ENCODE results near the gene AURKA. TPM values are rescaled to one million over a fixed set of nuclear protein-coding genes. Genes with fewer than 3 reads are reported as not detected.

The AURKA gene
- total RNA-seq, 2 experiments from 2014 or later = 91.9 to 95.4 TPM

GRCh38 chr20:56362833-56363413, 29.1 kb downstream of the AURKA start:
- POLR2A ChIA-PET = no interaction called here
- CTCF ChIA-PET = no interaction called here
- Mint-ChIP-seq H3K27me3 (peaks cover 3% of the 10 kb centered on the region), H3K27ac (no peak overlapping the region), H3K4me1 (peaks cover 13% of the 10 kb centered on the region), H3K9me3 (no peaks in the 10 kb centered on the region), H3K4me3 (no peak overlapping the region), H3K36me3 (ENCODE audit: low read depth) (no peaks in the 10 kb centered on the region)
- DNase-seq = no peak

DNA sequence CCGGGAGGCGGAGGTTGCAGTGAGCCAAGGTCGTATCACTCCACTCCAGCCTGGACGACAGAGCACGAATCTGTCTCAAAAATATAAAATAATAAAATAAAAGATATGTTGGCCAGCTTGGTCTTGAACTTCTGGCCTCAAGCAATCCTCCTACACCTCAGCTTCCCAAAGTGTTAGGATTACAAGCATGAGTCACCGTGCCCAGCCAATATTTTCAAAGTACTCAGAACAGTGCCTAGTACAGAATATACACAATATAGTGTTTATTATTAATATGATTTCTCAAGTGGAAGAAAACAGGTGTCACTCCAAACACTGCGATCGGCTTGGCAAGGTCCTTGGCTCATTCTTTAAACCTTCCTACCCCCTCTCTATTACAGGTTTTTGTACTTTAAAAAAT, 30.1 kb downstream of the AURKA start:
- H3K9me3 Mint-ChIP-seq = no peaks in the 10 kb centered on the region
- ChIA-PET CTCF (no interaction called here), POLR2A (no interaction called here)
- H3K27ac Mint-ChIP-seq = no peak overlapping the region
- H3K4me3 Mint-ChIP-seq = no peak overlapping the region
- DNase-seq = no peak
- H3K36me3 Mint-ChIP-seq (ENCODE audit: low read depth) = no peaks in the 10 kb centered on the region
- peaks cover 13% of the 10 kb centered on the region for H3K4me1 Mint-ChIP-seq
- peaks cover 5% of the 10 kb centered on the region for H3K27me3 Mint-ChIP-seq

- peaks cover 5% of the 10 kb centered on the region for H3K27me3 Mint-ChIP-seq
- H3K4me3 Mint-ChIP-seq = peak overlapping the region; percentile 5
- ChIA-PET POLR2A (interaction anchor here (1.6 kb wide), 1 partner anchor 12 kb away, joined by 5 read pairs; no protein-coding TSS in a partner anchor), CTCF (no interaction called here)
- H3K27ac Mint-ChIP-seq = no peak overlapping the region
- peaks cover 13% of the 10 kb centered on the region for H3K4me1 Mint-ChIP-seq
- no peaks in the 10 kb centered on the region for H3K9me3 Mint-ChIP-seq
- no peaks in the 10 kb centered on the region for H3K36me3 Mint-ChIP-seq (ENCODE audit: low read depth)
- DNase-seq = no peak
Measured at GRCh38 chr20:56360908-56361205, 31.2 kb downstream of the AURKA start.

- Mint-ChIP-seq H3K27me3 (peaks cover 5% of the 10 kb centered on the region), H3K36me3 (ENCODE audit: low read depth) (no peaks in the 10 kb centered on the region), H3K4me1 (peaks cover 13% of the 10 kb centered on the region), H3K4me3 (peak overlapping the region; percentile 56), H3K9me3 (no peaks in the 10 kb centered on the region), H3K27ac (no peak overlapping the region)
- POLR2A ChIA-PET = interaction anchor here (1.3 to 3.4 kb wide), 3 partner anchors 13 to 109 kb away, joined by 4 to 19 read pairs (median 5); partner anchors contain the start of genes AURKA and CSTF1
- DNase-seq = no peak
- CTCF ChIA-PET = interaction anchor here (1.9 kb wide), 1 partner anchor 112 kb away, joined by 4 read pairs; the partner anchor contains the start of gene MC3R
Measured at GRCh38 chr20:56360133-56360907, 31.7 kb downstream of the AURKA start.

DNA sequence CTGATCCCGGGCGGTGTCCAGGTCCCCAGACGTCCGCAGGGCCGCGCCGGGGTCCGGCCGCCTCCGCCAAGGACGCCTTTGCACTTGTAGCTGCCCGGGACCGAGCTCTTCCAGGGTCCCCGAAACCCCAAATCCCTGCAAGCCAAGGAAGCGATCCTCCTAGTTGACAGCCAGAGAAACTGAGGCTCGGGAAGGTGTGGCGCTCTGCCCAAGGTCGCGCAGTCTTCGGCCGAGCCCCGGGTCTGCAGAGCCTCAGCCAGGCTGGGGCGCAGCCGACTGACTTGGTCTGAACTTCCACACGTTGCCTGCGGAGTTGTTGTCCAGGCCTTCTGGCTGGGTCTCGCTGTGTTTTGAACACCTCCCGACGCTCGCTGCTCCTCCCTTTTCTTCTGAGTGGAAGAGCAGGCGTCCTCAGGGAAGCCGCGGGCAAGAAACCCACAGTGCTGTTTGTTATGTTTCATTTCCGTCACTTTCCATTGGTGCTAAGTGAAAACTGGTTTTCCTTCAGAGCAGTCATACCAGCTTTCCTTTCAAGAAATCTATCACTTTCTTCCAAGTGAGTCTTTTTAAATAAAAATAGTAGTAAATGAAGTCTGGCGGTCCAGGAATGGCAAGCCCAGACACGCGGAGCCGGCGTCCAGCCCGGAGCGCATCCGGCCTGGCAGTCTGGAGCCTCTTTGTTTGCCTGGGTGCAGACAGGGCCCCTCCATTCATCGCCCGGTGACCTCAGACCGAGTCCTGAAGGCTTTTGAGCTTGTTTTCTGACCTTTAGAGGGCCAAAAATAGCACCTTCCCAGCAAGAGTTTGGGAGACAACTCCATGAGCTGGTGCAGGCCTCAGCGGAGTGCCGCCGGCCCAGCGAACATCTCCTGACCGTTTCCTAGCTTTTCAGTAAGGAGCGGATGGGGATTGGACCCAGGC, 32.5 kb downstream of the AURKA start:
- H3K4me3 Mint-ChIP-seq = peak overlapping the region; percentile 77
- H3K4me1 Mint-ChIP-seq = peaks cover 13% of the 10 kb centered on the region
- peaks cover 5% of the 10 kb centered on the region for H3K27me3 Mint-ChIP-seq
- ChIA-PET CTCF (interaction anchor here (0.6 to 1.9 kb wide), 6 partner anchors 13 to 189 kb away, joined by 3 to 5 read pairs (median 4); partner anchors contain the start of gene MC3R), POLR2A (interaction anchor here (0.9 to 3.4 kb wide), 7 partner anchors 9 to 110 kb away, joined by 3 to 19 read pairs (median 4); partner anchors contain the start of genes AURKA and CSTF1)
- no peaks in the 10 kb centered on the region for H3K9me3 Mint-ChIP-seq
- DNase-seq = no peak
- no peak overlapping the region for H3K27ac Mint-ChIP-seq
- H3K36me3 Mint-ChIP-seq (ENCODE audit: low read depth) = no peaks in the 10 kb centered on the region

- Mint-ChIP-seq H3K36me3 (ENCODE audit: low read depth) (no peaks in the 10 kb centered on the region), H3K27me3 (peaks cover 5% of the 10 kb centered on the region), H3K9me3 (no peaks in the 10 kb centered on the region), H3K4me1 (peaks cover 13% of the 10 kb centered on the region), H3K27ac (no peak within 1 kb of the TSS), H3K4me3 (peak within 1 kb of the TSS; percentile 77)
- peak; percentile 85 for DNase-seq
- CTCF ChIA-PET = interaction anchor here (0.6 to 1.9 kb wide), 6 partner anchors 14 to 190 kb away, joined by 3 to 5 read pairs (median 4); partner anchors contain the start of gene MC3R
- POLR2A ChIA-PET = interaction anchor here (0.9 to 3.4 kb wide), 5 partner anchors 10 to 38 kb away, joined by 3 to 19 read pairs (median 4); partner anchors contain the start of genes AURKA and CSTF1
Measured at GRCh38 chr20:56358600-56359211, 33.3 kb downstream of the AURKA start, which contains the start of gene FAM210B. TSS of gene FAM210B (plus strand) at chr20:56358974. CDS start at chr20:56359006, 32 bp downstream.

DNA sequence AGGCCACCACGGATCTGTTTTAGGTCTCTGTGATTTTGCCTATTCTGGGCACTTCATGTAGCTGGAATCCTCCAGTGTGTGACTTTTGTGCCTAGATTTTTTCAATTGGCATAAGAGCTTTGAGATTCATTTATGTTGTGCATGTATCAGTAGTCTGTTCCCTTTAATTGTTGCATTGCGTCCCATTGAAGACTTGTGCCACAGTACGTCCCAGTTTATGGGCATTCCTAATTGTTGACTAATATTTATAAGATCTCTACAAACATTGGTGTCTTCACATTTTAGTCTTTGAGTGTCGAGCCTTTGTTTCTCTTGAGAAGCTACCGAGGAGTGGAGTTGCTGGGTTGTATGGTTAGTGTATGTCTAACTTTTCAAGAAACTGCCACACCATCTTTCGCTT, 33.9 kb downstream of the AURKA start:
- ChIA-PET POLR2A (interaction anchor here (1.4 to 3.4 kb wide), 2 partner anchors 34 to 37 kb away, joined by 3 to 19 read pairs; partner anchors contain the start of genes AURKA and CSTF1), CTCF (interaction anchor here (1.0 to 1.2 kb wide), 4 partner anchors 15 to 111 kb away, joined by 4 to 5 read pairs (median 4); no protein-coding TSS in a partner anchor)
- H3K9me3 Mint-ChIP-seq = no peaks in the 10 kb centered on the region
- no peaks in the 10 kb centered on the region for H3K36me3 Mint-ChIP-seq (ENCODE audit: low read depth)
- H3K27ac Mint-ChIP-seq = no peak overlapping the region
- H3K4me1 Mint-ChIP-seq = peaks cover 13% of the 10 kb centered on the region
- H3K4me3 Mint-ChIP-seq = peak overlapping the region; percentile 48
- H3K27me3 Mint-ChIP-seq = peaks cover 5% of the 10 kb centered on the region
- no peak for DNase-seq

DNA sequence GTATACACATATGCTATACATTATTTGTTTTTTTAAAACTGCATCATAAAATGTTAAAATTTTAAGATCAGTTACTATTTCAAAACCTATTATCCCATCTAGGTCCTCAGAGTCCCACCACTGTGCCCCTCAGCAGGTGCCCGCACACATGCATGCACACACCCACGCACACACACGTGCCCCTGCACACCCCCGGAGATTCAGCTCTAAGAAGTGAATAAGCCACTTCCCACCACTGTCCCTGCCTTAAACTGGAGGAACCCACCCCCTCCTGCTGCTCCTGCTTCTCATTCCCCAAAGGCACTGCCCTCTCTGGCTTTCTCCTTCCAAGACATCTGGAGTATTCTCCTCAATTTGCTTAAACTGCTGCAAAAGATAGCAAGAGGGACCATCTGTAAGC, 38.7 kb downstream of the AURKA start:
- Mint-ChIP-seq H3K4me3 (no peak overlapping the region), H3K4me1 (peaks cover 3% of the 10 kb centered on the region), H3K9me3 (no peaks in the 10 kb centered on the region), H3K36me3 (ENCODE audit: low read depth) (no peaks in the 10 kb centered on the region), H3K27ac (no peak overlapping the region), H3K27me3 (peaks cover 10% of the 10 kb centered on the region)
- no peak for DNase-seq
- POLR2A ChIA-PET = interaction anchor here (2.0 kb wide), 1 partner anchor 39 kb away, joined by 7 read pairs; the partner anchor contains the start of genes AURKA and CSTF1
- CTCF ChIA-PET = interaction anchor here (1.4 kb wide), 1 partner anchor 9 kb away, joined by 6 read pairs; no protein-coding TSS in a partner anchor

- CTCF ChIA-PET = interaction anchor here (1.4 kb wide), 1 partner anchor 8 kb away, joined by 6 read pairs; no protein-coding TSS in a partner anchor
- POLR2A ChIA-PET = interaction anchor here (2.0 kb wide), 1 partner anchor 40 kb away, joined by 7 read pairs; the partner anchor contains the start of genes AURKA and CSTF1
- H3K4me3 Mint-ChIP-seq = no peak overlapping the region
- H3K9me3 Mint-ChIP-seq = no peaks in the 10 kb centered on the region
- no peaks in the 10 kb centered on the region for H3K36me3 Mint-ChIP-seq (ENCODE audit: low read depth)
- peaks cover 10% of the 10 kb centered on the region for H3K27me3 Mint-ChIP-seq
- no peak for DNase-seq
- no peaks in the 10 kb centered on the region for H3K4me1 Mint-ChIP-seq
- no peak overlapping the region for H3K27ac Mint-ChIP-seq
Measured at GRCh38 chr20:56352345-56353055, 39.5 kb downstream of the AURKA start.

- CTCF ChIA-PET = no interaction called here
- DNase-seq = no peak
- no peak overlapping the region for H3K4me3 Mint-ChIP-seq
- H3K36me3 Mint-ChIP-seq (ENCODE audit: low read depth) = no peaks in the 10 kb centered on the region
- POLR2A ChIA-PET = no interaction called here
- H3K27ac Mint-ChIP-seq = no peak overlapping the region
- peaks cover 14% of the 10 kb centered on the region for H3K27me3 Mint-ChIP-seq
- H3K9me3 Mint-ChIP-seq = no peaks in the 10 kb centered on the region
- H3K4me1 Mint-ChIP-seq = no peaks in the 10 kb centered on the region
Measured at GRCh38 chr20:56350842-56351241, 41.2 kb downstream of the AURKA start.

GRCh38 chr20:56348746-56349145, 43.3 kb downstream of the AURKA start:
- Mint-ChIP-seq H3K9me3 (no peaks in the 10 kb centered on the region), H3K36me3 (ENCODE audit: low read depth) (no peaks in the 10 kb centered on the region), H3K27me3 (peaks cover 32% of the 10 kb centered on the region), H3K4me1 (peaks cover 3% of the 10 kb centered on the region), H3K27ac (no peak overlapping the region), H3K4me3 (no peak overlapping the region)
- ChIA-PET CTCF (no interaction called here), POLR2A (no interaction called here)
- DNase-seq = no peak

DNA sequence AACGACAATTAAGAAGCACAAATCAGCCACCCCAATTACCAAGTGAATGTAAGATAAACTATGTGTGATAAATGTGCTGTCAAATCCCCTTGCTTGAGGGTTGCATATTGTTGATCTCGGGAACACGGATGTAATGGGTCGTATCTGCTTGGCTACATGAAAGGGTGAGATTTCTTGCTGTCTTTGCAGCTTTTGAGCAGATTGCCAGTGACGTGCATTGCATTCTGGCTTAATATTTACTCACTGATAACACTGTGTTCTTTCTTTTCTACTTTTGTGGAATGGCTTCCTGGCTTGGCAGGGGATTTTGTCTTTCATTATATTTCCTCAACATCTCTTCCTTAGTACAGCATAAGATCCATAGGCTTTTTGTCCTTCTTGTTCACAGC, 43.7 kb downstream of the AURKA start:
- DNase-seq = no peak
- no peaks in the 10 kb centered on the region for H3K36me3 Mint-ChIP-seq (ENCODE audit: low read depth)
- POLR2A ChIA-PET = no interaction called here
- no peak overlapping the region for H3K4me3 Mint-ChIP-seq
- H3K4me1 Mint-ChIP-seq = peaks cover 3% of the 10 kb centered on the region
- peaks cover 36% of the 10 kb centered on the region for H3K27me3 Mint-ChIP-seq
- CTCF ChIA-PET = no interaction called here
- H3K9me3 Mint-ChIP-seq = no peaks in the 10 kb centered on the region
- H3K27ac Mint-ChIP-seq = no peak overlapping the region
